ENCODE results near the gene CARMIL3.

- TF ChIP-seq CTCF (IDR thresholded peaks at IDR 0.05) = no peak
- no peak for TF ChIP-seq POLR2A (IDR thresholded peaks at IDR 0.05)
- no peak for TF ChIP-seq POLR2AphosphoS5 (IDR thresholded peaks at IDR 0.05; ENCODE audit: insufficient read depth in 1 of 2, low read depth in 1 of 2)
Measured at GRCh38 chr14:24116128-24116814, 64.5 kb downstream of the CARMIL3 start.

Data from vagina (tissue), 2 donors.